Astrocyte of the cerebellum (primary cell): Measurements from ENCODE around the gene IFNAR1.

Experiments
- DNase-seq: peaks from one replicate; pipeline ENCODE4 v3.0.0-alpha.2; 2011; ENCODE audit warnings: low read depth
- H3K4me3 ChIP-seq: 2 replicates; pipeline ENCODE4 v1.5.1; 2011; ENCODE audit warnings: mild to moderate bottlenecking, low read depth, low read length, moderate library complexity
- CTCF ChIP-seq: IDR thresholded peaks from 2 replicates; pipeline ENCODE4 v1.5.1; 2012; ENCODE audit warnings: low read length, low read depth, moderate library complexity, mild to moderate bottlenecking; ENCODE audit errors: missing control alignments
- in situ Hi-C: cut with HindIII; loops from 2 replicates; pipeline ENCODE4 v1.10.0; 2017; ENCODE audit warnings: low sequenced_read_pairs

IFNAR1 gene

DNA sequence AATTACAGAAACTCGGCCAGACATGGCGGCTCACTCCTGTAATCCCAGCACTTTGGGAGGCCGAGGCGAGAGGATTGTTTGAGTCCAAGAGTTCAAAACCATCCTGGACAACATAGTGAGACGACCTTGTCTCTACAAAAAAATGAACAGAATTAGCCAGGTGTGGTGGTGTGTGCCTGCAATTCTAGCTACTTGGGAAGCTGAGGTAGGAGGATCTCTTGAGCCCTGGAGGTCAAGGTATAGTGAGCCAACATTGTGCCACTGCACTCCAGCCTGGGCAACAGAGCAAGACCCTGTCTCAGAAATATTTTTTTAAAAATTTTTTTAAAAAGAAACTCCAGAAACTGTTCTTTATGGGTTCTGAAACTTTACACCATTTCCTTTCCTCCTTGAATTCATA lies 40.1 kb downstream of the IFNAR1 start:
- DNase-seq, result no peak
- in situ Hi-C loops, result no loop called here
- no peak for TF ChIP-seq CTCF
- H3K4me3 ChIP-seq, result no peak overlapping the region

- in situ Hi-C loops, result no loop called here
- DNase-seq, result no peak
- no peak for TF ChIP-seq CTCF
- H3K4me3 ChIP-seq, result no peak overlapping the region
Measured at GRCh38 chr21:33367309-33367973, 42.7 kb downstream of the IFNAR1 start.

GRCh38 chr21:33368124-33368523 lies 43.4 kb downstream of the IFNAR1 start:
- TF ChIP-seq CTCF, result no peak
- no peak overlapping the region for H3K4me3 ChIP-seq
- no peak for DNase-seq
- in situ Hi-C loops, result no loop called here

GRCh38 chr21:33368576-33368975 lies 43.8 kb downstream of the IFNAR1 start:
- DNase-seq, result no peak
- in situ Hi-C loops, result no loop called here
- no peak overlapping the region for H3K4me3 ChIP-seq
- TF ChIP-seq CTCF, result no peak

DNA sequence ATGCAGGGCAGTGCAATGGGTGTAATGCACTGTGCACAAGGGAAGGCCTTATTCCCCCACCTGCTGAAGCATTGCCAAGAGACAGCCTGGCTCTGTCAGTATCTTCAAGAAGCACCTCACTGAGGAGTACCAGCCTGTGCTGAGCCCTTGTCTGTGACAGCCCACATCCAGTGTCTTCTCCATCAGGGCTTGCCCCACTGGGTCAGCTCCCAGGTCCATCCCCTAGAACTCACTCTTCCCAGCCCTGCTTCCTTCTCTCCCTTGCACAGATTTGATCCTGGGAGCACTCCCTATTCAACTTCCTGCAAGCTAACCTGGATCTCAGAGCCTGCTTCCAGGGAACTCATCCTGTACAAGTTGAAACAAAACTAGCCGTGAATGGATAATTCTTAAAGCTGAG lies 44.8 kb downstream of the IFNAR1 start:
- TF ChIP-seq CTCF, result no peak

DNA sequence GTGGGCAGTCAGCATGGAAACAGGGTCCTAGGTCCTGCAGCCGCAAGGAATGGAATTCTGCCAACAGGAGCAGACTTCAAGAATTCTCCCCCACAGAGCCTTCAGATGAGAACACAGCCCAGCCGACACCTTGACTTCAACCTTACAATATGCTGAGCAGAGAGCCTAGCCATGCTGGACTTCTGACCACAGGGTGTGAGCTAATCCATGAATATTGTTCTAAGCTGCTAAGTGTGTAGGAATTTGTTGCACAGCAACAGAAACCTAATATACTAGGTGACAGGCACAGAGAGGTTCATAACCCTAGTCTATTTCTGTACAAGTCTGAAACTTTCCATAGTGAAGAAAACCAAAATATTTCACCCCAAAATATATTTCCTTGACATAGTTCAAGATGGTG lies 45.5 kb downstream of the IFNAR1 start:
- H3K4me3 ChIP-seq, result no peak overlapping the region
- TF ChIP-seq CTCF, result no peak
- DNase-seq, result no peak
- in situ Hi-C loops, result no loop called here

More for the DNA sequence above, 44.8 kb downstream of the IFNAR1 start:
- in situ Hi-C loops, result no loop called here
- DNase-seq, result no peak
- no peak overlapping the region for H3K4me3 ChIP-seq
